HEK293 (cell line): ENCODE data around the gene SORT1.

Experiments used
- CTCF ChIA-PET: fragments of 350-600 bp; formaldehyde crosslinking; extraction: SDS; loops from one replicate; lab custom pipeline; 2021; ENCODE audit warnings: antibody characterized with exemption; lab: Yijun Ruan, JAX
- POLR2A ChIA-PET: fragments of 300-600 bp; formaldehyde crosslinking; extraction: SDS; loops from one replicate; lab custom pipeline; 2020; ENCODE audit warnings: antibody characterized with exemption, inconsistent platforms; lab: Yijun Ruan, JAX
- H3K27ac ChIP-seq: fragments of 200-500 bp; sonication (Bioruptor generic); 2 replicates; pipeline ENCODE4 v1.5.1; 2014; ENCODE audit warnings: low read depth, low read length, control low read depth, inconsistent platforms; ENCODE audit errors: extremely low read depth
- H3K36me3 ChIP-seq, 2 experiments: fragments of 200-500 bp in 1 of 2; sonication (Bioruptor generic) in 1 of 2; 1 replicate in 1 of 2; 2 replicates in 1 of 2; pipeline ENCODE4 v1.5.1; 2014 to 2017; ENCODE audit warnings: inconsistent platforms in 2 of 2, low read length in 2 of 2; ENCODE audit not compliant: control insufficient read depth in 2 of 2, insufficient read depth in 1 of 2
- H3K4me1 ChIP-seq: fragments of 200-500 bp; sonication (Bioruptor generic); 2 replicates; pipeline ENCODE4 v1.5.1; 2014; ENCODE audit warnings: mild to moderate bottlenecking, low read length, inconsistent platforms; ENCODE audit not compliant: control insufficient read depth, insufficient read depth
- H3K4me3 ChIP-seq: 2 replicates; pipeline ENCODE4 v1.5.1; 2011; ENCODE audit warnings: low read depth, mild to moderate bottlenecking, control low read depth, low read length, moderate library complexity
- H3K9me3 ChIP-seq: fragments of 200-500 bp; sonication (Bioruptor generic); 2 replicates; pipeline ENCODE4 v1.5.1; 2014; ENCODE audit warnings: low read depth, low read length, inconsistent platforms; ENCODE audit not compliant: control insufficient read depth, insufficient read depth
- BCL11A ChIP-seq: fragments of 450-650 bp; formaldehyde crosslinking; IDR thresholded peaks from 2 replicates; pipeline ENCODE4 v1.5.1; 2016; ENCODE audit warnings: low read depth, missing biosample characterization, missing genetic modification characterization
- GLIS2 ChIP-seq: fragments of 450-650 bp; formaldehyde crosslinking; IDR thresholded peaks from 2 replicates; pipeline ENCODE4 v1.5.1; 2016; ENCODE audit warnings: missing biosample characterization, missing genetic modification characterization
- MEIS1 ChIP-seq: sonication (generic); formaldehyde crosslinking; IDR thresholded peaks from 2 replicates; pipeline ENCODE4 v1.8.1; 2022; ENCODE audit warnings: missing genetic modification reagents, mild to moderate bottlenecking, borderline replicate concordance
- MZF1 ChIP-seq: fragments of 450-650 bp; formaldehyde crosslinking; IDR thresholded peaks from 2 replicates; pipeline ENCODE4 v1.5.1; 2017; ENCODE audit warnings: missing biosample characterization, missing genetic modification characterization, borderline replicate concordance
- RBAK ChIP-seq: fragments of 450-650 bp; formaldehyde crosslinking; IDR thresholded peaks from 2 replicates; pipeline ENCODE4 v1.5.1; 2016; ENCODE audit warnings: missing biosample characterization, missing genetic modification characterization
- SCRT1 ChIP-seq: fragments of 450-650 bp; formaldehyde crosslinking; IDR thresholded peaks from 2 replicates; pipeline ENCODE4 v1.5.1; 2016; ENCODE audit warnings: missing biosample characterization, missing genetic modification characterization, borderline replicate concordance
- ZNF211 ChIP-seq: fragments of 450-650 bp; formaldehyde crosslinking; IDR thresholded peaks from 2 replicates; pipeline ENCODE4 v1.5.1; 2016; ENCODE audit warnings: low read depth, missing biosample characterization, missing genetic modification characterization
- ZNF280D ChIP-seq: fragments of 450-650 bp; formaldehyde crosslinking; IDR thresholded peaks from 2 replicates; pipeline ENCODE4 v1.5.1; 2016; ENCODE audit warnings: missing biosample characterization, missing genetic modification characterization
- ZNF37A ChIP-seq: fragments of 450-650 bp; IDR thresholded peaks from 2 replicates; pipeline ENCODE4 v1.5.1; 2018; ENCODE audit warnings: missing biosample characterization, missing genetic modification characterization
- ZNF518A ChIP-seq: fragments of 450-650 bp; formaldehyde crosslinking; conservative IDR thresholded peaks from 2 replicates; pipeline ENCODE4 v1.5.1; 2016; ENCODE audit warnings: low read depth, missing biosample characterization, missing genetic modification characterization
- TF ChIP-seq, protein P1 (sequence below): fragments of 450-650 bp; formaldehyde crosslinking; IDR thresholded peaks from 2 replicates; pipeline ENCODE4 v1.5.1; 2016; ENCODE audit warnings: missing biosample characterization, missing genetic modification characterization, low read depth
- TF ChIP-seq, protein P2 (sequence below): fragments of 450-650 bp; formaldehyde crosslinking; IDR thresholded peaks from 2 replicates; pipeline ENCODE4 v1.5.1; 2016; ENCODE audit warnings: missing biosample characterization, missing genetic modification characterization
- TF ChIP-seq, protein P3 (sequence below): fragments of 450-650 bp; formaldehyde crosslinking; IDR thresholded peaks from 2 replicates; pipeline ENCODE4 v1.5.1; 2016; ENCODE audit warnings: missing biosample characterization, missing genetic modification characterization, low read depth

SORT1 gene

GRCh38 chr1:109350655-109351054 is 47.1 kb downstream of the SORT1 start (continued):
- TF ChIP-seq, protein P1, sequence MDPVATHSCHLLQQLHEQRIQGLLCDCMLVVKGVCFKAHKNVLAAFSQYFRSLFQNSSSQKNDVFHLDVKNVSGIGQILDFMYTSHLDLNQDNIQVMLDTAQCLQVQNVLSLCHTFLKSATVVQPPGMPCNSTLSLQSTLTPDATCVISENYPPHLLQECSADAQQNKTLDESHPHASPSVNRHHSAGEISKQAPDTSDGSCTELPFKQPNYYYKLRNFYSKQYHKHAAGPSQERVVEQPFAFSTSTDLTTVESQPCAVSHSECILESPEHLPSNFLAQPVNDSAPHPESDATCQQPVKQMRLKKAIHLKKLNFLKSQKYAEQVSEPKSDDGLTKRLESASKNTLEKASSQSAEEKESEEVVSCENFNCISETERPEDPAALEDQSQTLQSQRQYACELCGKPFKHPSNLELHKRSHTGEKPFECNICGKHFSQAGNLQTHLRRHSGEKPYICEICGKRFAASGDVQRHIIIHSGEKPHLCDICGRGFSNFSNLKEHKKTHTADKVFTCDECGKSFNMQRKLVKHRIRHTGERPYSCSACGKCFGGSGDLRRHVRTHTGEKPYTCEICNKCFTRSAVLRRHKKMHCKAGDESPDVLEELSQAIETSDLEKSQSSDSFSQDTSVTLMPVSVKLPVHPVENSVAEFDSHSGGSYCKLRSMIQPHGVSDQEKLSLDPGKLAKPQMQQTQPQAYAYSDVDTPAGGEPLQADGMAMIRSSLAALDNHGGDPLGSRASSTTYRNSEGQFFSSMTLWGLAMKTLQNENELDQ = no peak
- TF ChIP-seq ZNF211 (tag by site-specific recombination) (no peak), SCRT1 (tag by site-specific recombination) (no peak), BCL11A (no peak)

- ChIA-PET CTCF (interaction anchor here (1.0 kb wide), 1 partner anchor 182 kb away, joined by 3 read pairs; no protein-coding TSS in a partner anchor), POLR2A (no interaction called here)
- Histone ChIP-seq H3K27ac (no peak overlapping the region), H3K36me3 (peaks cover 29 to 78% of the 10 kb centered on the region in 2 experiments), H3K4me3 (no peak overlapping the region), H3K4me1 (no peaks in the 10 kb centered on the region), H3K9me3 (no peaks in the 10 kb centered on the region)
- TF ChIP-seq, protein P2, sequence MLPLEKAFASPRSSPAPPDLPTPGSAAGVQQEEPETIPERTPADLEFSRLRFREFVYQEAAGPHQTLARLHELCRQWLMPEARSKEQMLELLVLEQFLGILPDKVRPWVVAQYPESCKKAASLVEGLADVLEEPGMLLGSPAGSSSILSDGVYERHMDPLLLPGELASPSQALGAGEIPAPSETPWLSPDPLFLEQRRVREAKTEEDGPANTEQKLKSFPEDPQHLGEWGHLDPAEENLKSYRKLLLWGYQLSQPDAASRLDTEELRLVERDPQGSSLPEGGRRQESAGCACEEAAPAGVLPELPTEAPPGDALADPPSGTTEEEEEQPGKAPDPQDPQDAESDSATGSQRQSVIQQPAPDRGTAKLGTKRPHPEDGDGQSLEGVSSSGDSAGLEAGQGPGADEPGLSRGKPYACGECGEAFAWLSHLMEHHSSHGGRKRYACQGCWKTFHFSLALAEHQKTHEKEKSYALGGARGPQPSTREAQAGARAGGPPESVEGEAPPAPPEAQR (tag by site-specific recombination) = no peak
- TF ChIP-seq BCL11A (no peak), ZNF518A (tag by site-specific recombination) (no peak), ZNF37A (tag by site-specific recombination) (no peak), GLIS2 (tag by site-specific recombination) (no peak), RBAK (tag by site-specific recombination) (no peak), ZNF280D (no peak)
These were observed 47.5 kb downstream of the SORT1 start for GRCh38 chr1:109350182-109350581.

DNA sequence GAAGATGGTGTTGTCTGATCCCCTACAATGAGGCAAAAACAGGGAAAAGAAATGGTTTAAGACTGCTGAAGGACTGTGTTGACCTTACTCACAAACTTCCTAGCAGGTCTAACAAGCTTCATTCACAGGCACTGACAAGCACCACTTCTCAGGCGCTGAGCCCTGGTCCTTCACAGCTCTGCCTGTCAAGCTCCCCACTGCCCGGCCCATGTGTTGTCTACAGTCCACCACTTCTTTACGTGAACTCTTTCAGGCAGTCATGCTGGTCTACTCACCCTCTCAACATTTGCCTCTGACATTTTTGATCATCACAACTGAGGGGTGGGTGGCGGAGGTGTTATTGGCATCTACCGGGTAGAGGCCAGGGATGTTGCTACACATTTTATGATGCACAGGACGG is 50.2 kb downstream of the SORT1 start:
- ChIA-PET POLR2A (no interaction called here), CTCF (interaction anchor here (1.1 to 2.0 kb wide), 3 partner anchors 52 to 185 kb away, joined by 3 to 8 read pairs (median 4); no protein-coding TSS in a partner anchor)
- H3K4me3 ChIP-seq = no peak overlapping the region
- no peaks in the 10 kb centered on the region for H3K9me3 ChIP-seq
- H3K36me3 ChIP-seq = peaks cover 30 to 86% of the 10 kb centered on the region in 2 experiments
- no peaks in the 10 kb centered on the region for H3K4me1 ChIP-seq
- TF ChIP-seq MEIS1 (CRISPR knock-in tag) (no peak), MZF1 (no peak)
- TF ChIP-seq, protein P3, sequence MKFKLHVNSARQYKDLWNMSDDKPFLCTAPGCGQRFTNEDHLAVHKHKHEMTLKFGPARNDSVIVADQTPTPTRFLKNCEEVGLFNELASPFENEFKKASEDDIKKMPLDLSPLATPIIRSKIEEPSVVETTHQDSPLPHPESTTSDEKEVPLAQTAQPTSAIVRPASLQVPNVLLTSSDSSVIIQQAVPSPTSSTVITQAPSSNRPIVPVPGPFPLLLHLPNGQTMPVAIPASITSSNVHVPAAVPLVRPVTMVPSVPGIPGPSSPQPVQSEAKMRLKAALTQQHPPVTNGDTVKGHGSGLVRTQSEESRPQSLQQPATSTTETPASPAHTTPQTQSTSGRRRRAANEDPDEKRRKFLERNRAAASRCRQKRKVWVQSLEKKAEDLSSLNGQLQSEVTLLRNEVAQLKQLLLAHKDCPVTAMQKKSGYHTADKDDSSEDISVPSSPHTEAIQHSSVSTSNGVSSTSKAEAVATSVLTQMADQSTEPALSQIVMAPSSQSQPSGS (tag by site-specific recombination) = no peak
- TF ChIP-seq, all 188 proteins: peak for 0
- no peak overlapping the region for H3K27ac ChIP-seq
